HG03025 (cell line): ENCODE measurements around the gene CAPN3.

ENCODE experiments used
- ATAC-seq: cut with Tn5 transposase; IDR thresholded peaks from one replicate; pipeline ENCODE4 v1.9.1; 2021; ENCODE audit warnings: mild to moderate bottlenecking, moderate library complexity; ENCODE audit not compliant: unreplicated experiment, low FRiP score

Gene CAPN3

DNA sequence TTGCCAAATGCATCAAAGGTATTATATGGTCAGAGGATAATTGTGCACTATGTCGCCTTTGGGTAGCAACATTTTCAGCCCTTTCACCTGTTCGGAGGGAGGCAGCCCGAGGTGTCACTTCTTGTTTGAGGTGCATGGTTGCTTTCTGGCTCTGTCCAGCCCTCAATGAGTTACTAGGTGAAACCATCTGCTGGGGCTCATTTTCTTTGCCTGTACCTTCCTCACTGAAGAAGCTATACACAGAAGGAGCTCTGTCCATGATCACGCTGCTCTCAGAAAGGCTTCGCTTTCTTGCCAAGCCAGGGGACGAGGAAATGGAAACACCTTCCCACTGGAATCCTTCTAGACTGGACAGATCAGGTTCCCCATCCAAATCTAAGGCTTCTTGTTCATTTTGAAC, 89.0 kb downstream of the CAPN3 start:
- ATAC-seq, result no peak

DNA sequence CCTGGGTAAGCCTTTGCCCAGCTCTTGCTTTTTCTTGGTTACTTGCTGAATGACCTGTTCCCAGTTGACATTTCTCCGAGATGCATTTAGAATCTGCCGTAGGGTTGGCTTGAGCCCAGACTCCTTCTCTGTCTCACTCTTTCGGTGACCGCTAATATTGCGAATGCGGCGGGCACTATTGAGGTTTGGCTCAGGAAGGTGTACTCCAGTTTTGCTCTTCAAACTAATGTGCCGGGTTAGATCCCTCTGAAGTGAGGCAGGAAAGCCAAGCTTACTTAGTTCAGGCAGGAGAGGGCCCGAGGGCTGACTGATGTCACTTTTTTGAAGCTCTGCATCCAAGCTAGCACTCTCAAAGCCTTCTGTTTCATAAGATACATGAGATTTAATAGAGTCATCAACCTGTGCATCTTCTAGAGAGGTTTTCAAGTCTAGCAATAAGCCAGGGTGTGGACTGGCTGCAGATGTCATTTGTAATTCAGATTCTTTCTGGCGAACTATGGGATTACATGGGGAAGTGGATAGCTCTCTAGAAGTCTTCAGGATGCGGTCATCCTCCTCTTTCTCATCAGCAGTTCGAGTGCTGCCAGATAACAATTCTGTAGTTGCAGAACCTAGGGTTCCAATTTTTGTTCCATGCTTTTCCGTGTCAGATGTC, 90.6 kb downstream of the CAPN3 start:
- no peak for ATAC-seq

DNA sequence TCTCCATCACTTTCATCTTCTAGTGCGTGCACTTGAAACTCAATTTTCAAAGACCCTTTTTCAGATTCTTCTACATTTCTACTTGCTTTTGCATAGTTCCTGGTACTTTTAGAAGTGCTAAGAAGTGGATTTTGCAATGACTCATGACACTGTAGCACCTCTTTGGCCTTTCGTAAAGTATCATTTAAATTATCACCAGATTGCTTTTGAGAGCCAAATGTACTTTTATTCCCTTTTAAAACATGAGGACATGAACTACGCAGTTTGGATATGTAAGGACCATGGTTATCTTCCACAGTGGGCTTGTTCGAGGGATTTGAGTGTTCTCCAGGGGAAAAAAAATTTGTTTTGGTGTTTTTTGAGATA, 91.1 kb downstream of the CAPN3 start:
- ATAC-seq, result no peak

DNA sequence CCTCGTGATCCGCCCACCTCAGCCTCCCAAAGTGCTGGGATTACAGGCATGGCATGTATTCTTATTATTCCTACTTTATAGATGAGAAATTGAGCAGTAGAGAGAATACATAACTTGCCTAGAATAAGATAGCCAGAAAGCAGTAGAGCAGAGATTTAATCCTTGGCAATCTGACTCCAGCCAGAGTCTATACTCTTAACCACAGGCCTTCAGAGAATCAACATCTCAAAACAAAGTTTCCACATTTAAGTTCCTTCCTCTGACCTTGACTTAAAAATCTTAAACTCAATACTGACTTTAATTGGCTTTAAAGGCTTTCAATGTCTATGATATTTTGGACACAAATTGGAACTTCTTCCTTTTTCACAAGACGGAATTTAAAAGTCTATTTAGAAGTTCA, 94.5 kb downstream of the CAPN3 start:
- ATAC-seq, result no peak

DNA sequence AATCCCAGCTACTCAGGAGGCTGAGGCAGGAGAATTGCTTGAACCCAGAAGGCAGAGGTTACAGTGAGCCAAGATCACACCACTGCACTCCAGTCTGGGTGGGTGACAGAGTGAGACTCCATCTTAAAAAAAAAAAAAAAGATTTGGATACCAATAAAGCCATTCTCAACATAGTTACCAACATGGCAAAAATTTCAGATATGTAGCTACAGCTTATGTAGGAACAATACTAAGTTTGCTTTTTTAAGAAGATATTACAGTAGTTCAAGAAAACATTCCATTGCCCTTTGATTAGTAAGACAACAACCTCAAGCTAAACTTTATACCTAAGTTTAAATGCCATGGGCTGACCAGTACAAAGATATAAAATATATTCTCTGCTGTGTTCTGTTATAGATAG, 97.2 kb downstream of the CAPN3 start:
- ATAC-seq, result no peak

DNA sequence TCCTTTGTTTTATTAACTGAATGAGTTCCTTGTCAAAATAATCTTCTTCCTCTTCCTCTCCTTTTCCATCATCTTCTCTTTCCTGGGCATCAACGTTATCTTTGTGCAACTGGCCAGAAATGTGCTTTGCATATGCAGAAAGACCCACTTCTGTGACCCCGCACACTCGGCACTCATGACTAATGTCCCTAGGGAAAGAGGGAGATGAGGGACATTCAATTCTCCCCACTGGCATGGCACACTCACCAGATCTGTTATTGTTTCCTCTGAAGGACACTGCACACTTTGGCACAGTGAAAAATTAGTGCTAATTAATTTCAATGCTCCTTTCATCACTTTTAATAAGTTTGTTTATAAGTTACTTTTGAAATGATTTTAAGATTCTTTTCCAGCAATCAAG, 97.7 kb downstream of the CAPN3 start:
- no peak for ATAC-seq

DNA sequence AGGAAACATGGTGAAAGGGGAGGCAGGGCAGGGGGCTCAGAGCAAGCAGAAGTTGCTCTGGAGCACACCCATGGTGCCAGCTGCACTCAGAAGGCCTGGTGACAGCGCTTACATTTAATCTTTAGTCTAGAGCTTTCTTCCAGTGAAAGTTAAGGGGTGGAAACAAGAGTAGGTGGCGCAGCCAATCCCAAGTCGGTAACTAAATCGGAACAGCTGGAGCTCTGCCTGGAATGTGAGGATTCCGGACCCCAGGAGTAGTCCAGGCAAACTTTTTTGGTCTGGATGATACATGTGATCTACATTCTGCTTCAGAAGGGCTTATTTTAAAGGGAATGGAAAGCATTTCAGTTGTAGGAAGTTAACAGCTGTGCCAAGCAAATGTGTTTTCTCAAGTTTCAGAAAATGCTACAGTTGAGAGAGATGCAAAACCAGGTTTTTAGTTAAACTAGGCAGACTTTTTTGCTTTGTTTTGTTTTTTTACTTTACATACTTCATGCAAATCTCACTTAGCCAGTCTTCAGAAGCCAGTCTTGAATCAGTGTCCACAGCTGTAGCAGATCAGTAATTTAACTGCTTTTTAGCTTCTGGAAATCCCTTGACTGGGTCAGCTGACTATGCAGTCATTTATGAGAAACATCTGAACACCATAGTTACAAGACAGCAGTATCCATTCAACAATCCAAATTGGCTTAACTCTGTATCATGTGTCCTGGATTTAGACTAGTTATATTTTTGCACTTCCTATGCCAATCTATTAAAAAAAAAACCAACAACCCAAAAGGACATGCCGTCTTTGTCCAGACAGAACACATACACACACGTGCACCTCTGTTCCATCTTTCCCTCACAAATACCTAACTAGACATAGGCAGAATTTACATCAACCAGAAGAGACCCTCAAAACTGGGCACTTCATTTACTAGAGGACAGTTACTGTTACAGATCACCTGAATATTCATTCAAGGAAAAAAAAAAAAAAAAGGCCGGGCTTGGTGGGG, 98.4 kb downstream of the CAPN3 start:
- no peak for ATAC-seq

DNA sequence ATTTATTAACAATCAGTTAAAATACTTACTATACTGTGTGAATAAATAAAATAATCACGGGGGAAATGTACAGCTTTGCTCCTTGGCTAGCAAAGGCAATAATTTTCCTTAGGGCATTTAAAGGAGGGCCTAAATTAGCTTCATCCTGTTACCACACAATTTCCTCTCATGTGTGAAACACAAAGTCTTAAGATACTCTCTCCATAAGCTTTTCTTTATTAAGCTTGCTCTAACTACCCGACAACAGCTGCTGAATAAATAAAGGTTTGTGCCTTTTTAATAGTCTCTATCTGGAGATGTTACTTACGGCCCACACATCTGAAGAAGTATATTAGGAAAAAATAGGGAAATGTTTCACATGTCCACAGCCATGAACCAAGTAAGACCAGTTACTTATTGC, 102.0 kb downstream of the CAPN3 start:
- ATAC-seq, result no peak
